Karpas-422 (cell line): ENCODE measurements around the gene CST9L. TPM values are rescaled to one million over a fixed set of nuclear protein-coding genes. Genes with fewer than 3 reads are reported as not detected.

Experiments used
- DNase-seq: peaks from one replicate; pipeline ENCODE4 v3.0.0-alpha.2; 2015
- H2AFZ ChIP-seq: fragments of 200-600 bp; sonication (generic); 2 replicates; pipeline ENCODE4 v1.6.1; 2014; ENCODE audit warnings: antibody characterized with exemption, low read length, mixed read lengths
- H3K27ac ChIP-seq: fragments of 200-600 bp; sonication (generic); 2 replicates; pipeline ENCODE4 v1.5.1; 2014; ENCODE audit warnings: mild to moderate bottlenecking, low read length, moderate library complexity
- H3K27me3 ChIP-seq: fragments of 200-600 bp; sonication (generic); 2 replicates; pipeline ENCODE4 v1.6.1; 2014; ENCODE audit warnings: low read length, mixed read lengths
- H3K36me3 ChIP-seq: fragments of 200-600 bp; sonication (generic); 2 replicates; pipeline ENCODE4 v1.6.1; 2014; ENCODE audit warnings: low read length, mixed read lengths; ENCODE audit not compliant: insufficient read depth
- H3K4me1 ChIP-seq: fragments of 200-600 bp; sonication (generic); 2 replicates; pipeline ENCODE4 v1.6.1; 2014; ENCODE audit warnings: mild to moderate bottlenecking, low read length, mixed read lengths
- H3K4me2 ChIP-seq: fragments of 200-600 bp; sonication (generic); 2 replicates; pipeline ENCODE4 v1.6.1; 2014; ENCODE audit warnings: low read length, low read depth, mild to moderate bottlenecking; ENCODE audit not compliant: poor library complexity, severe bottlenecking
- H3K4me3 ChIP-seq: fragments of 200-600 bp; sonication (generic); 2 replicates; pipeline ENCODE4 v1.5.1; 2014; ENCODE audit warnings: mild to moderate bottlenecking, antibody characterized with exemption, low read length, mixed read lengths
- H3K79me2 ChIP-seq: fragments of 200-600 bp; sonication (generic); 2 replicates; pipeline ENCODE4 v1.6.1; 2014; ENCODE audit warnings: mild to moderate bottlenecking, low read length, mixed read lengths
- H3K9ac ChIP-seq: fragments of 200-600 bp; sonication (generic); 2 replicates; pipeline ENCODE4 v1.6.0; 2014; ENCODE audit warnings: low read length
- H3K9me2 ChIP-seq: fragments of 200-600 bp; sonication (generic), shearing (Covaris generic); replicated peaks from 2 replicates; pipeline ENCODE4 v1.6.0; 2014; ENCODE audit warnings: mild to moderate bottlenecking, low read length, moderate library complexity; ENCODE audit not compliant: insufficient read depth
- H3K9me3 ChIP-seq: fragments of 300-700, 200-600 bp; sonication (generic); 2 replicates; pipeline ENCODE4 v1.6.1; 2014; ENCODE audit warnings: low read length, mixed read lengths
- H4K20me1 ChIP-seq: fragments of 200-600 bp; sonication (generic); 2 replicates; pipeline ENCODE4 v1.6.1; 2014; ENCODE audit warnings: mild to moderate bottlenecking, antibody characterized with exemption, low read length, low read depth; ENCODE audit not compliant: insufficient read depth
- total RNA-seq: library from RNA; depleted of rRNA; stranded (reverse); fragments of >200 nt; shearing (Covaris generic); gene quantifications from 2 replicates; pipeline ENCODE4 v1.2.3, GENCODE V29; 2014; ENCODE audit warnings: low replicate concordance

Gene CST9L
- total RNA-seq, 1 experiment from 2014 or later = not detected

DNA sequence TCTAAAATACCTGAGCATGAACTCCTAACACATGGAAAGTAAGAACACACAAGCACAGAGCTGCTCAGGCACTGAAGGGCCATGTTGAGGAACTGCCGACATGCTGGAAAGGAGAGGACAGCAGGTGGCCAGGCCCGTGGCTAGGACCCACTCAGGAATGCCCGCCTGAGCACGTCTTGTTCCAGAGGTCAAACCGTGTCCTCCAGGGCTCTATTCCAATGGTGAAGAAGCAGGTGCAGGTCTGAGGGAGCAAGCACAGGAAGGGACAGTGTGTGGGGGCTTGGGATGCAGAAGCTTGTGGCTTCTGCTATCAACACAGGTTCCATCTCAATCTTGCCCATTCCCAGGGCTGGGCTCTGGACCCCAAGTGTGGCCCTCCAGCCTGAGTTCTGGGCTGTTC, 20.7 kb downstream of the CST9L start:
- H3K27ac ChIP-seq = no peak overlapping the region
- no peaks in the 10 kb centered on the region; the same call in 1 of the 2 replicates for H3K27me3 ChIP-seq
- no peaks in the 10 kb centered on the region for H3K9me3 ChIP-seq
- no peaks in the 10 kb centered on the region for H3K4me1 ChIP-seq
- H3K4me2 ChIP-seq = no peak overlapping the region
- no peak overlapping the region for H2AFZ ChIP-seq
- DNase-seq = no peak
- H3K4me3 ChIP-seq = no peak overlapping the region
- H3K9me2 ChIP-seq = no peaks in the 10 kb centered on the region
- no peaks in the 10 kb centered on the region for H4K20me1 ChIP-seq
- H3K36me3 ChIP-seq = no peaks in the 10 kb centered on the region
- H3K79me2 ChIP-seq = no peaks in the 10 kb centered on the region
- H3K9ac ChIP-seq = no peak overlapping the region

DNA sequence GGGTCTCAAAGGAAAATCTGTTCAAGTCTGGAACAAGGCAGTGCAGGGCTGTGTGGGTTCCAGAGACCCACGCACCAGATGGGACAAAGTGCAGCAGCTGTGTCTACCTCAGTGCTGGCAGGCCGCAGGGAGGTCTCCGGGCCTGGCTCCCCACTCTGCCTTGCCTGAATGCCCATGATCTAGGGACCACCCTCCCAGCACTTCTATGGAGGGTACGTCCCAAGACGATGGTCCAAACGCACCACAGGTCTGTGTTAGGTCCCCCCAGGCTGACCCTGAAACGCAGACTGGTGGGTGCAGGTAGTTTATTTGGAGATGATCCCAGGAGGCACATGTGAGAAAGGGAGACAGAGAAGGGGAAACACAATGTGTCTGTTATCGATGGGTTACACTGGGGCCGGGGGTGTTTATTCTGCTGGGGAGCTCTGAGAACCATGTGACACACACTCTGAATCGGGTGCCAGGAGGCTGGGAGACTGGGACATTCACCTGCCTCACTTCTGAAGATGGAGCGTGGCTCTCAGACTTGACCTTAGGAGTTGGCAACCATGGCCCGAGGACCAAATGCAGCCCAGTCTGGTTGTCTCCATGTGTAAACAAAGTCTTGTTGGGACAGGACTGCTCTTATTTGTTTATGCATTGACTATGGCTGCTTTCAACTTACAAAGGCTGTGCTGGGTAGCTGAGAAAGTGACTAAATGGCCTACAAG, 21.7 kb downstream of the CST9L start:
- peaks cover 7% of the 10 kb centered on the region for H3K4me1 ChIP-seq
- no peak overlapping the region for H2AFZ ChIP-seq
- no peak overlapping the region for H3K9ac ChIP-seq
- H3K4me2 ChIP-seq = no peak overlapping the region
- DNase-seq = no peak
- peaks cover 2% of the 10 kb centered on the region; the same call in 1 of the 2 replicates for H3K27me3 ChIP-seq
- H3K9me2 ChIP-seq = no peaks in the 10 kb centered on the region
- H3K9me3 ChIP-seq = no peaks in the 10 kb centered on the region
- no peaks in the 10 kb centered on the region for H4K20me1 ChIP-seq
- no peak overlapping the region for H3K27ac ChIP-seq
- H3K4me3 ChIP-seq = no peak overlapping the region
- no peaks in the 10 kb centered on the region for H3K79me2 ChIP-seq
- no peaks in the 10 kb centered on the region for H3K36me3 ChIP-seq

DNA sequence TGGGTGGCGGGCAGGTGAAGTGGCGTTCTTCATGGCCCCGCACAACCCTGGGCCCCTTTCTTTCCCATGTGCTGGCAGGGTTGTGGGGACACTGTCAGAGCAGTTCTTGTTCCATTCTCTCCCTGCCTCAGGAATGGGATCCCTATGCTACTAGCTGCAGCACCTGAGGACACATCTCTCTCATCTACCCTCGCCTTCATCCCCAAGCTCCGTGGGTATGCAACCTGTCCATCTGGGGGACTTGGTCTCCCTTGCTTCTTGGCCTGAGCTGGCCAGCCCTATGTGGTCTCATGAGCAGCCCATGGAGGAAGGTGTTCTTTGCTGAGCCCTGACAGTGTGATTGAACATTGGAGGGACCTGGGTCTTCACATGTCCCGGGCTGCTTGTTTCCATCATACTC, 24.2 kb downstream of the CST9L start:
- DNase-seq = no peak

DNA sequence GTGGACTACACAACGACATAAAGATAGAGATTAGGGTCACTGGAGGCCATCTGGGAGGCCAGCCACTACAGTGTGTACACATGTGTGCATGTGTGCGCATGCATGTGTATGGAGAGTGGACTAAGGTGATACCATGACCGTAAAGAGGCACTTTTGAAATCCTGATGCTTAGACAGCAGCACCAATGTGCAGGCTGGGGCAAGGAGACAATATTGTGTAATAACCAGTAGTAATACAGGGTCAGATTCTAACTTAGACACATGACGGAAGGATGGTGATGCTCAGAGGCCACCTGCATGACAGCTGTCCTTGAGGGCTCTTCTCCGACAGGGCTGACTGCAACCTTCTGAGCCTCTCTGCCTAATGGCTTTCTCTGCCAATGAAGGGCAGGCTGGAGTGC, 25.5 kb downstream of the CST9L start:
- H3K79me2 ChIP-seq = no peaks in the 10 kb centered on the region

More for the DNA sequence above, 24.2 kb downstream of the CST9L start:
- H3K27me3 ChIP-seq = peaks cover 2% of the 10 kb centered on the region; the same call in 1 of the 2 replicates
- H3K9me2 ChIP-seq = no peaks in the 10 kb centered on the region
- no peaks in the 10 kb centered on the region for H3K9me3 ChIP-seq
- peaks cover 13% of the 10 kb centered on the region for H3K4me1 ChIP-seq
- no peak overlapping the region for H2AFZ ChIP-seq
- no peak overlapping the region for H3K4me2 ChIP-seq
- no peaks in the 10 kb centered on the region for H3K36me3 ChIP-seq
- no peak overlapping the region for H3K9ac ChIP-seq
- H3K27ac ChIP-seq = no peak overlapping the region
- no peak overlapping the region for H3K4me3 ChIP-seq
- H4K20me1 ChIP-seq = no peaks in the 10 kb centered on the region
- no peaks in the 10 kb centered on the region for H3K79me2 ChIP-seq

DNA sequence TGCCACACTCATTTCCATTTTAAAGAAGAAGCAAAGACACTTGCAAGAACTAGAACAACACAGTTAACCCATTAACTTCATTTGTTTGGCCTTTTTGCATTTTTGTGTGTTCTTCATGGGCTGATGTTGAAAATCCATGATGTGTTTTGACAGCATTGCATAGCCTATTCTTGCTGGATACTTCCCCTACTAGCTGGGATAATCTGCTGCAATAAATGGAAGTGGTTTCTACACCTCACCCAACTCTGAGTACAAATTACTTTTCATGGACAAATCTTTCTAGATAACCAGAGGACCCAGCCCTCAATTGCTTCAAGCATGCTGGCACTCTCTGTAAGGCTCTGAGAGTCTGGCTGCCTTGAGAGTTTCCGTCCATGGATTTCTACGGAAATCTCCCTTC, 26.5 kb downstream of the CST9L start:
- Histone ChIP-seq H3K9me2 (no peaks in the 10 kb centered on the region), H3K4me3 (no peak overlapping the region), H3K27ac (no peak overlapping the region), H4K20me1 (no peaks in the 10 kb centered on the region), H3K27me3 (peaks cover 2% of the 10 kb centered on the region; the same call in 1 of the 2 replicates), H3K9ac (no peak overlapping the region), H3K9me3 (no peaks in the 10 kb centered on the region), H3K4me2 (peak overlapping the region; percentile 26), H3K79me2 (no peaks in the 10 kb centered on the region), H2AFZ (no peak overlapping the region), H3K36me3 (no peaks in the 10 kb centered on the region), H3K4me1 (peaks cover 13% of the 10 kb centered on the region)
- no peak for DNase-seq

More for the DNA sequence above, 25.5 kb downstream of the CST9L start:
- Histone ChIP-seq H3K27me3 (peaks cover 2% of the 10 kb centered on the region; the same call in 1 of the 2 replicates), H3K27ac (no peak overlapping the region), H4K20me1 (no peaks in the 10 kb centered on the region), H3K4me2 (no peak overlapping the region), H3K4me3 (no peak overlapping the region), H3K4me1 (peaks cover 13% of the 10 kb centered on the region), H2AFZ (no peak overlapping the region), H3K36me3 (no peaks in the 10 kb centered on the region), H3K9me3 (no peaks in the 10 kb centered on the region), H3K9me2 (no peaks in the 10 kb centered on the region), H3K9ac (no peak overlapping the region)
- DNase-seq = no peak

DNA sequence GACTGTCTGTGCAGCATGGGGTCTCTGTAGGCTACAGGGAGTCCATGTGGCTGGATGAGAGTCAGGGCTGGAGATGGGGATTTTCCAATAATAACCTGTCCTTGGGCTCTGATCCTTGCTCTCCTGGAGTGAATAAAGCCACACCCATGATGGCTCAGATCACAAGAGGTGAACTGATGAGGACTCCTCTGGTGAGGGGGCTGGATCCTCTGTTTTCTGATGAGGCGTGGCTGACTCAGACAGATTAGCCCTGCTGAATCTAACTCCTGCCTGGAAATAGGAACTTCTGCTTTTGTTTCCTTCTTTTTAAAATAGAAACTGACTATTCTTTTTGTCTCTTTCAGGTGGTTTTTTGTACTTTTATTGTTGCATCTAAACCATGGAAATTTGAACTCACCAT, 27.0 kb downstream of the CST9L start:
- Histone ChIP-seq H2AFZ (no peak overlapping the region), H4K20me1 (no peaks in the 10 kb centered on the region), H3K4me1 (peaks cover 13% of the 10 kb centered on the region), H3K36me3 (no peaks in the 10 kb centered on the region), H3K4me3 (no peak overlapping the region), H3K79me2 (no peaks in the 10 kb centered on the region), H3K9me2 (no peaks in the 10 kb centered on the region), H3K27me3 (peaks cover 2% of the 10 kb centered on the region; the same call in 1 of the 2 replicates), H3K27ac (no peak overlapping the region), H3K9me3 (no peaks in the 10 kb centered on the region), H3K4me2 (peak overlapping the region; percentile 26), H3K9ac (no peak overlapping the region)
- peak; percentile 61 for DNase-seq

DNA sequence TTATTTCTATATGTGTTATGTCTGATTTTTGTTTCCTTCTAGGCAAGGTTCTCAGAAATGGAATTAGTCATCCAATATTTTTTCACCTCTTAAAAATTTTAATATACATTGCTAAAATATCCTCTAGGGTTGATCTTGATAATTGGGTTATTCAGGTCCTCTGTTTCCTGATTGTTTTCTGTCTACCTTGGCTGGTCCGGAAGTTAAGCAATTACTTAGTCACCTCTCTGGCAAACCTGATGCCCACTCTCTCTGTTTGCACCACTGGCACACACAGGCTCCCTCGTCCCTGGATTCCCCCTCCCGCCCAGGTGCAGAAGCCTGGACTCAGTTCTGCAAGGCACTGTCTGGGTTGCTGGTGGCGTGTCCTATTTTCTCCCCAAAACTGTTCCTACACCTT, 27.7 kb downstream of the CST9L start:
- DNase-seq = no peak
- Histone ChIP-seq H3K79me2 (no peaks in the 10 kb centered on the region), H2AFZ (no peak overlapping the region), H3K4me2 (no peak overlapping the region), H3K4me3 (no peak overlapping the region), H4K20me1 (no peaks in the 10 kb centered on the region), H3K9me2 (no peaks in the 10 kb centered on the region), H3K36me3 (no peaks in the 10 kb centered on the region), H3K27ac (no peak overlapping the region), H3K4me1 (peaks cover 13% of the 10 kb centered on the region), H3K9ac (no peak overlapping the region), H3K27me3 (peaks cover 2% of the 10 kb centered on the region; the same call in 1 of the 2 replicates), H3K9me3 (no peaks in the 10 kb centered on the region)

DNA sequence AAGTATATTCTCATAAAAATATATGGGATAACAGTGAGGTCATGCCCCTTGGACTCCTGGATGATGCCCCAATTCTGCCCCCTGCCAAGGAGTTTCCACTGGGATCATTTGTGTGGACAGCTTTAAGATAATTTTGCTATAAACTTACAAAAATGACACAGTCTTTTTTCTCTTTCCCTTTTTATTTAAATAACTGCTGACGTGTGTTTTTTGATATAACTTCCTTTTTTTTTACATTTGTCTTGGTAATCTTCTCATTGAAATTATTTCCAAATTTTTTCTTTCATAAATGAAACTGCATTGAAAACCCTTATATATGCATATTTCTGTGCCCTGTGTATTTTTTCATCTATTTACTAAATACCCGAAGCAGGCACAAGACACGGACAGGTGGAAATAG, 31.3 kb downstream of the CST9L start:
- peaks cover 11% of the 10 kb centered on the region for H3K4me1 ChIP-seq
- no peak for DNase-seq

More for the DNA sequence above, 31.3 kb downstream of the CST9L start:
- H3K27me3 ChIP-seq = peaks cover 1% of the 10 kb centered on the region; the same call in 1 of the 2 replicates
- H3K27ac ChIP-seq = no peak overlapping the region
- H4K20me1 ChIP-seq = no peaks in the 10 kb centered on the region
- H2AFZ ChIP-seq = no peak overlapping the region
- no peaks in the 10 kb centered on the region for H3K79me2 ChIP-seq
- no peak overlapping the region for H3K9ac ChIP-seq
- no peaks in the 10 kb centered on the region for H3K36me3 ChIP-seq
- no peaks in the 10 kb centered on the region for H3K9me3 ChIP-seq
- no peak overlapping the region for H3K4me3 ChIP-seq
- H3K9me2 ChIP-seq = no peaks in the 10 kb centered on the region
- H3K4me2 ChIP-seq = no peak overlapping the region
